Stimulated activated effector memory CD8-positive, alpha-beta T cell treated with anti-CD3 and anti-CD28 coated beads, Interleukin-12 subunit alpha, Interleukin-12 subunit beta, amount 100 ng/mL, for 72 hours (primary cell): ENCODE data around the gene LIN54.
"Not testable (repeated sequence)": the region's sequence is repeated elsewhere in the genome, so short reads cannot be mapped to it uniquely, and the experiment has no call there.

Source experiments
- ATAC-seq: fragments of 150-1000 bp; cut with Tn5 transposase; 2 replicates; pipeline ENCODE4 v1.10.0; 2021
- DNase-seq, 2 donors: peaks; one replicate each; pipeline ENCODE4 v3.0.0; 2021 to 2022; ENCODE audit warnings: low spot score in 2 of 2
- H3K27ac Mint-ChIP-seq: one replicate; pipeline ENCODE4 v1.8.0; 2022; ENCODE audit warnings: mild to moderate bottlenecking, mixed read lengths
- H3K36me3 Mint-ChIP-seq: one replicate; pipeline ENCODE4 v1.8.0; 2022; ENCODE audit warnings: mild to moderate bottlenecking, mixed read lengths
- H3K4me1 Mint-ChIP-seq: one replicate; pipeline ENCODE4 v1.8.0; 2022; ENCODE audit warnings: mixed read lengths
- H3K4me3 Mint-ChIP-seq: one replicate; pipeline ENCODE4 v1.8.0; 2022; ENCODE audit warnings: mild to moderate bottlenecking, mixed read lengths
- H3K9me3 Mint-ChIP-seq: one replicate; pipeline ENCODE4 v1.8.0; 2022; ENCODE audit warnings: mixed read lengths

The LIN54 gene

GRCh38 chr4:83010522-83011318 lies at the start of gene LIN54:
Gene LIN54 (minus strand): TSS chr4:83010823. CDS start chr4:82984844, 25,979 bp downstream.
- peak within 1 kb of the TSS; percentile 98 for H3K27ac Mint-ChIP-seq
- H3K4me1 Mint-ChIP-seq = peaks cover 45% of the 10 kb centered on the region
- no peaks in the 10 kb centered on the region for H3K9me3 Mint-ChIP-seq
- DNase-seq = peak; percentile 58 to 87
- peak within 1 kb of the TSS; percentile 96 for H3K4me3 Mint-ChIP-seq
- peaks cover 6% of the 10 kb centered on the region for H3K36me3 Mint-ChIP-seq
- ATAC-seq = peak; percentile 75

GRCh38 chr4:83054928-83055327 lies 44.3 kb upstream of the LIN54 start:
- H3K4me1 Mint-ChIP-seq = no peaks in the 10 kb centered on the region
- DNase-seq = no peak
- peaks cover 79% of the 10 kb centered on the region for H3K36me3 Mint-ChIP-seq
- no peak overlapping the region for H3K27ac Mint-ChIP-seq
- no peak for ATAC-seq
- H3K9me3 Mint-ChIP-seq = no peaks in the 10 kb centered on the region
- H3K4me3 Mint-ChIP-seq = no peak overlapping the region

GRCh38 chr4:83048781-83049180 lies 38.2 kb upstream of the LIN54 start:
- not testable (repeated sequence) for H3K27ac Mint-ChIP-seq, H3K4me3 Mint-ChIP-seq, H3K4me1 Mint-ChIP-seq, ATAC-seq, H3K9me3 Mint-ChIP-seq
- DNase-seq = peak in 1 of 2 donors; percentile 15
- peaks cover 58% of the 10 kb centered on the region for H3K36me3 Mint-ChIP-seq

GRCh38 chr4:83046693-83047473 lies 36.3 kb upstream of the LIN54 start:
- no peaks in the 10 kb centered on the region for H3K4me1 Mint-ChIP-seq
- peaks cover 50% of the 10 kb centered on the region for H3K36me3 Mint-ChIP-seq
- no peak overlapping the region for H3K4me3 Mint-ChIP-seq
- ATAC-seq = no peak
- H3K9me3 Mint-ChIP-seq = no peaks in the 10 kb centered on the region
- H3K27ac Mint-ChIP-seq = no peak overlapping the region
- peak in 1 of 2 donors; percentile 13 for DNase-seq

GRCh38 chr4:83043801-83044407 lies 33.3 kb upstream of the LIN54 start:
- H3K4me1 Mint-ChIP-seq = peaks cover 18% of the 10 kb centered on the region
- no peak overlapping the region for H3K27ac Mint-ChIP-seq
- DNase-seq (no peak), ATAC-seq (no peak)
- no peak overlapping the region for H3K4me3 Mint-ChIP-seq
- no peaks in the 10 kb centered on the region for H3K9me3 Mint-ChIP-seq
- peaks cover 40% of the 10 kb centered on the region for H3K36me3 Mint-ChIP-seq

GRCh38 chr4:83043157-83043556 lies 32.5 kb upstream of the LIN54 start:
- Mint-ChIP-seq H3K36me3 (peaks cover 36% of the 10 kb centered on the region), H3K4me1 (peaks cover 25% of the 10 kb centered on the region)
- not testable (repeated sequence) for H3K9me3 Mint-ChIP-seq, ATAC-seq, H3K27ac Mint-ChIP-seq, H3K4me3 Mint-ChIP-seq
- peak in 1 of 2 donors; percentile 18 for DNase-seq

GRCh38 chr4:83040269-83040668 lies 29.6 kb upstream of the LIN54 start:
- Mint-ChIP-seq H3K9me3 (no peaks in the 10 kb centered on the region), H3K27ac (peak overlapping the region; percentile 74), H3K4me3 (no peak overlapping the region), H3K36me3 (peaks cover 37% of the 10 kb centered on the region), H3K4me1 (peaks cover 43% of the 10 kb centered on the region)
- peak in 1 of 2 donors; percentile 10 for DNase-seq
- ATAC-seq = no peak

GRCh38 chr4:83036991-83037665 lies 26.5 kb upstream of the LIN54 start:
- H3K9me3 Mint-ChIP-seq = no peaks in the 10 kb centered on the region
- H3K27ac Mint-ChIP-seq = no peak overlapping the region
- H3K4me1 Mint-ChIP-seq = peaks cover 43% of the 10 kb centered on the region
- H3K36me3 Mint-ChIP-seq = peaks cover 34% of the 10 kb centered on the region
- DNase-seq (peak in 1 of 2 donors; percentile 44), ATAC-seq (no peak)
- H3K4me3 Mint-ChIP-seq = peak overlapping the region; percentile 89

GRCh38 chr4:83034630-83035494 lies 24.2 kb upstream of the LIN54 start, which contains the start of gene COPS4:
Gene COPS4 (plus strand): TSS chr4:83035183. CDS start chr4:83035225, 42 bp downstream.
- Mint-ChIP-seq H3K27ac (peak within 1 kb of the TSS; percentile 94), H3K4me3 (peak within 1 kb of the TSS; percentile 89), H3K36me3 (peaks cover 13% of the 10 kb centered on the region), H3K9me3 (no peaks in the 10 kb centered on the region), H3K4me1 (peaks cover 33% of the 10 kb centered on the region)
- ATAC-seq = peak; percentile 98
- peak; percentile 77 to 94 for DNase-seq

GRCh38 chr4:83029688-83030087 lies 19.1 kb upstream of the LIN54 start:
- Mint-ChIP-seq H3K4me1 (no peaks in the 10 kb centered on the region), H3K4me3 (no peak overlapping the region), H3K27ac (no peak overlapping the region), H3K9me3 (no peaks in the 10 kb centered on the region), H3K36me3 (peaks cover 6% of the 10 kb centered on the region)
- DNase-seq (no peak), ATAC-seq (no peak)

GRCh38 chr4:83028976-83029375 lies 18.4 kb upstream of the LIN54 start:
- Mint-ChIP-seq H3K27ac (no peak overlapping the region), H3K4me3 (no peak overlapping the region), H3K36me3 (no peaks in the 10 kb centered on the region), H3K9me3 (no peaks in the 10 kb centered on the region), H3K4me1 (no peaks in the 10 kb centered on the region)
- DNase-seq (no peak), ATAC-seq (no peak)

- no peak overlapping the region for H3K27ac Mint-ChIP-seq
Measured at GRCh38 chr4:83025563-83025962, 14.9 kb upstream of the LIN54 start.

GRCh38 chr4:83024233-83024632 lies 13.6 kb upstream of the LIN54 start:
- Mint-ChIP-seq H3K27ac (no peak overlapping the region), H3K4me1 (peaks cover 6% of the 10 kb centered on the region), H3K4me3 (no peak overlapping the region), H3K36me3 (no peaks in the 10 kb centered on the region), H3K9me3 (no peaks in the 10 kb centered on the region)
- ATAC-seq (no peak), DNase-seq (no peak)

More at GRCh38 chr4:83025563-83025962, 14.9 kb upstream of the LIN54 start:
- ATAC-seq = no peak
- H3K36me3 Mint-ChIP-seq = no peaks in the 10 kb centered on the region
- H3K4me3 Mint-ChIP-seq = no peak overlapping the region
- H3K4me1 Mint-ChIP-seq = no peaks in the 10 kb centered on the region
- no peak for DNase-seq
- H3K9me3 Mint-ChIP-seq = no peaks in the 10 kb centered on the region

GRCh38 chr4:83023599-83023998 lies 13.0 kb upstream of the LIN54 start:
- DNase-seq, H3K4me3 Mint-ChIP-seq, H3K9me3 Mint-ChIP-seq, ATAC-seq, H3K27ac Mint-ChIP-seq, H3K4me1 Mint-ChIP-seq, H3K36me3 Mint-ChIP-seq: not testable (repeated sequence)
